HG03025 (cell line): ENCODE results near the gene ALPG.
"Not testable (repeated sequence)": the region's sequence is repeated elsewhere in the genome, so short reads cannot be mapped to it uniquely, and the experiment has no call there.

ENCODE experiments used
- ATAC-seq: cut with Tn5 transposase; IDR thresholded peaks from one replicate; pipeline ENCODE4 v1.9.1; 2021; ENCODE audit warnings: mild to moderate bottlenecking, moderate library complexity; ENCODE audit not compliant: unreplicated experiment, low FRiP score

The ALPG gene

GRCh38 chr2:232376713-232377112 is 29.9 kb upstream of the ALPG start:
- no peak for ATAC-seq

- ATAC-seq, result no peak
These were observed 29.3 kb upstream of the ALPG start for GRCh38 chr2:232377319-232377718.

- ATAC-seq, result no peak
These were observed 28.6 kb upstream of the ALPG start for GRCh38 chr2:232377841-232378734.

GRCh38 chr2:232378735-232379151 is 27.9 kb upstream of the ALPG start, which contains the start of gene ALPP:
TSS of gene ALPP (plus strand) at chr2:232378751. CDS start at chr2:232378803, 52 bp downstream.
- not testable (repeated sequence) for ATAC-seq

- ATAC-seq, result not testable (repeated sequence)
These were observed 26.7 kb upstream of the ALPG start for GRCh38 chr2:232379610-232380590.

GRCh38 chr2:232381204-232382031 is 25.2 kb upstream of the ALPG start:
- ATAC-seq, result not testable (repeated sequence)

- no peak for ATAC-seq
These were observed 24.1 kb upstream of the ALPG start for GRCh38 chr2:232382331-232383225.

GRCh38 chr2:232384466-232384865 is 22.2 kb upstream of the ALPG start:
- no peak for ATAC-seq

GRCh38 chr2:232385058-232385457 is 21.6 kb upstream of the ALPG start:
- ATAC-seq, result not testable (repeated sequence)

- ATAC-seq, result no peak
These were observed 20.8 kb upstream of the ALPG start for GRCh38 chr2:232385660-232386489.

GRCh38 chr2:232386490-232386739 is 20.2 kb upstream of the ALPG start:
- ATAC-seq, result no peak

GRCh38 chr2:232386740-232387450 is 19.7 kb upstream of the ALPG start:
- ATAC-seq, result no peak

- ATAC-seq, result no peak
These were observed 19.0 kb upstream of the ALPG start for GRCh38 chr2:232387451-232388171.

GRCh38 chr2:232388324-232388891 is 18.2 kb upstream of the ALPG start:
- no peak for ATAC-seq

- ATAC-seq, result no peak
These were observed 17.3 kb upstream of the ALPG start for GRCh38 chr2:232389327-232389726.

- no peak for ATAC-seq
These were observed 16.0 kb upstream of the ALPG start for GRCh38 chr2:232390661-232391060.

- ATAC-seq, result no peak
These were observed 13.1 kb upstream of the ALPG start for GRCh38 chr2:232393556-232393955.
